ENCODE results near the gene CWC27.

CWC27 gene

DNA sequence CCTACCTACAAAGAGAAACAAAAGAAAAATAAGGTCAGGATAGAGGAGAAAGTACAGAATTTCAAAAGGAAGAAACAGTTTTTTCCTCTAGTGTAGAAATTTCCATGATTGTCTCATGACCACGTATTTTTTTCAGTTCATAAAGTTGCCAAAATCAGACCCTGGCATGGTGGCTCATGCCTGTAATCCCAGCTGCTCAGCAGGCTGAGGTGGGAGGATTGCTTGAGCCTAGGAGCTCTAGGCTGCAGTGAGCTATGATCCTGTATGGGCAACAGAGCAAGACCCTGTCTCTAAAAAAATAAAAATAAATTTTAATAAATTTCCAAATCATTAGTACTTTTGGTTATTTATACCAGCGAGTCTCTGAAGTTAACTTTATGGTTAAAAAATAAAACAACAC is 37.8 kb downstream of the CWC27 start:
- no peak overlapping the region for H2BK15ac ChIP-seq (ENCODE audit: low read depth, poor library complexity, severe bottlenecking)
- H3K23ac ChIP-seq (ENCODE audit: low read length in 2 of 2): no peak overlapping the region
- WGBS: 92% methylated on average over 1 of the region's 2 CpGs
- H2BK5ac ChIP-seq (ENCODE audit: low read depth, low read length, poor library complexity, severe bottlenecking): no peak overlapping the region
- H2AFZ ChIP-seq (ENCODE audit: low read depth, low read length): no peak overlapping the region
- no peak overlapping the region for H2BK12ac ChIP-seq (ENCODE audit: low read length in 2 of 2)
- no peak overlapping the region for H3K9ac ChIP-seq (ENCODE audit: low read length)
- H3K4me3 ChIP-seq (ENCODE audit: insufficient read depth in 1 of 2, low read depth in 1 of 2, low read length in 2 of 2): no peak overlapping the region
- no peak overlapping the region for H3K18ac ChIP-seq (ENCODE audit: low read depth in 1 of 2, low read length in 2 of 2)
- H2BK120ac ChIP-seq (ENCODE audit: low read depth, low read length): no peak overlapping the region
- H3K36me3 ChIP-seq (ENCODE audit: control insufficient read depth in 1 of 2, insufficient read depth in 2 of 2, low read depth in 1 of 2, low read length in 2 of 2): peaks cover 0 to 36% of the 10 kb centered on the region in 2 experiments
- no peaks in the 10 kb centered on the region for H3K27me3 ChIP-seq (ENCODE audit: control insufficient read depth in 1 of 2, insufficient read depth in 1 of 2, low read length in 2 of 2)
- no peak overlapping the region for H2AK5ac ChIP-seq (ENCODE audit: low read length, severe bottlenecking)
- no peak overlapping the region for H3K4ac ChIP-seq (ENCODE audit: low read depth in 1 of 2, low read length in 2 of 2)
- DNase-seq: no peak
- no peak overlapping the region for H4K91ac ChIP-seq (ENCODE audit: low read length)
- no peaks in the 10 kb centered on the region for H3K9me3 ChIP-seq (ENCODE audit: control insufficient read depth, low read length)
- no peaks in the 10 kb centered on the region for H3K4me1 ChIP-seq (ENCODE audit: control insufficient read depth, insufficient read depth, low read depth, low read length)
- H3K79me1 ChIP-seq (replicated peaks; ENCODE audit: low read length, poor library complexity, severe bottlenecking): no peaks in the 10 kb centered on the region
- no peak overlapping the region for H3K4me2 ChIP-seq (ENCODE audit: low read length, poor library complexity, severe bottlenecking)
- H3K27ac ChIP-seq (ENCODE audit: low read length, poor library complexity, severe bottlenecking): no peak overlapping the region
- H4K8ac ChIP-seq (ENCODE audit: low read length): no peak overlapping the region
- H3K14ac ChIP-seq (ENCODE audit: low read length in 2 of 2): no peak overlapping the region

- Histone ChIP-seq H2BK5ac (ENCODE audit: low read depth, low read length, poor library complexity, severe bottlenecking) (no peak overlapping the region), H3K4me3 (ENCODE audit: insufficient read depth in 1 of 2, low read depth in 1 of 2, low read length in 2 of 2) (no peak overlapping the region), H3K27ac (ENCODE audit: low read length, poor library complexity, severe bottlenecking) (no peak overlapping the region), H3K79me1 (replicated peaks; ENCODE audit: low read length, poor library complexity, severe bottlenecking) (no peaks in the 10 kb centered on the region), H3K9me3 (ENCODE audit: control insufficient read depth, low read length) (no peaks in the 10 kb centered on the region), H3K4me1 (ENCODE audit: control insufficient read depth, insufficient read depth, low read depth, low read length) (no peaks in the 10 kb centered on the region), H2AK5ac (ENCODE audit: low read length, severe bottlenecking) (no peak overlapping the region), H2BK12ac (ENCODE audit: low read length in 2 of 2) (no peak overlapping the region), H2BK120ac (ENCODE audit: low read depth, low read length) (no peak overlapping the region), H3K18ac (ENCODE audit: low read depth in 1 of 2, low read length in 2 of 2) (no peak overlapping the region), H4K8ac (ENCODE audit: low read length) (no peak overlapping the region), H2BK15ac (ENCODE audit: low read depth, poor library complexity, severe bottlenecking) (no peak overlapping the region), H3K14ac (ENCODE audit: low read length in 2 of 2) (no peak overlapping the region), H3K23ac (ENCODE audit: low read length in 2 of 2) (no peak overlapping the region), H4K91ac (ENCODE audit: low read length) (no peak overlapping the region), H3K9ac (ENCODE audit: low read length) (no peak overlapping the region), H3K4me2 (ENCODE audit: low read length, poor library complexity, severe bottlenecking) (no peak overlapping the region), H2AFZ (ENCODE audit: low read depth, low read length) (no peak overlapping the region), H3K4ac (ENCODE audit: low read depth in 1 of 2, low read length in 2 of 2) (no peak overlapping the region), H3K27me3 (ENCODE audit: control insufficient read depth in 1 of 2, insufficient read depth in 1 of 2, low read length in 2 of 2) (no peaks in the 10 kb centered on the region), H3K36me3 (ENCODE audit: control insufficient read depth in 1 of 2, insufficient read depth in 2 of 2, low read depth in 1 of 2, low read length in 2 of 2) (peaks cover 0 to 26% of the 10 kb centered on the region in 2 experiments)
- WGBS: 61% methylated on average over 5 of the region's 5 CpGs
- peak; percentile 41 for DNase-seq
Measured at GRCh38 chr5:64807520-64807919, 38.8 kb downstream of the CWC27 start.

DNA sequence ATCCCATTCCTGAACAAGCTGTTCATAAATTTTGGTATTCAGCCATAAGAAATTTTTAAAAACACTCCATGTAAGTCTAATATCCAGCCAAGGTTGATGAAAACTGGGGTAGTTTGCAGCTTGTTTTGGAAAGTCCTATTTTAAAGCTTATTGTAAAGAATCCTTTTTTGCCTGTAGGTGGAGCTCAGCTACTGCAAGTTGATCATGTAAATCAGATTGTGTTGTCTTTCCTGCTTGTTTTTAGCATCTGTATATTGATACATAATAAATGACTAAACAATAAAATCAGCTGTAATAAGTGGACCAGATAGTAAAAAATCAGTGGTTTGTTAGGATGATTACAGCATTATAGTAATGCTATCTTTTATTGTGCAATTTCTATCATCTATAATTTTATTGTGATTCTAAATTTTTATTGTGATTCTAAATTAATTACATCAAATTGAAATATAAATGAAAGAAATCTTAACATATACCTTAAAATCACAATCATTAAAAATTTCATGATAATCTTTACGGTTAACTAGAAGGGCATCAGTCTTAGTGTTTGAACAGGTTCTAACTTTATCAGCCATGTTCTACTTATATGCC is 42.4 kb downstream of the CWC27 start:
- Histone ChIP-seq H2BK120ac (ENCODE audit: low read depth, low read length) (no peak overlapping the region), H3K27ac (ENCODE audit: low read length, poor library complexity, severe bottlenecking) (no peak overlapping the region), H3K9me3 (ENCODE audit: control insufficient read depth, low read length) (no peaks in the 10 kb centered on the region), H3K9ac (ENCODE audit: low read length) (peak overlapping the region; percentile 56), H3K14ac (ENCODE audit: low read length in 2 of 2) (no peak overlapping the region), H2AFZ (ENCODE audit: low read depth, low read length) (no peak overlapping the region), H4K8ac (ENCODE audit: low read length) (no peak overlapping the region), H3K23ac (ENCODE audit: low read length in 2 of 2) (no peak overlapping the region), H4K91ac (ENCODE audit: low read length) (no peak overlapping the region), H3K4ac (ENCODE audit: low read depth in 1 of 2, low read length in 2 of 2) (no peak overlapping the region), H2BK12ac (ENCODE audit: low read length in 2 of 2) (no peak overlapping the region), H2AK5ac (ENCODE audit: low read length, severe bottlenecking) (no peak overlapping the region), H3K79me1 (replicated peaks; ENCODE audit: low read length, poor library complexity, severe bottlenecking) (no peaks in the 10 kb centered on the region), H3K36me3 (ENCODE audit: control insufficient read depth in 1 of 2, insufficient read depth in 2 of 2, low read depth in 1 of 2, low read length in 2 of 2) (peaks cover 0 to 16% of the 10 kb centered on the region in 2 experiments), H3K4me1 (ENCODE audit: control insufficient read depth, insufficient read depth, low read depth, low read length) (no peaks in the 10 kb centered on the region), H3K4me2 (ENCODE audit: low read length, poor library complexity, severe bottlenecking) (no peak overlapping the region), H3K4me3 (ENCODE audit: insufficient read depth in 1 of 2, low read depth in 1 of 2, low read length in 2 of 2) (no peak overlapping the region), H2BK5ac (ENCODE audit: low read depth, low read length, poor library complexity, severe bottlenecking) (no peak overlapping the region), H2BK15ac (ENCODE audit: low read depth, poor library complexity, severe bottlenecking) (no peak overlapping the region), H3K18ac (ENCODE audit: low read depth in 1 of 2, low read length in 2 of 2) (no peak overlapping the region), H3K27me3 (ENCODE audit: control insufficient read depth in 1 of 2, insufficient read depth in 1 of 2, low read length in 2 of 2) (no peaks in the 10 kb centered on the region)
- peak; percentile 71 for DNase-seq
- no CpG with 5 or more reads among the region's 1 CpG for WGBS

- Histone ChIP-seq H2AFZ (ENCODE audit: low read depth, low read length) (no peak overlapping the region), H3K27ac (ENCODE audit: low read length, poor library complexity, severe bottlenecking) (no peak overlapping the region), H2AK5ac (ENCODE audit: low read length, severe bottlenecking) (no peak overlapping the region), H2BK12ac (ENCODE audit: low read length in 2 of 2) (no peak overlapping the region), H3K4me2 (ENCODE audit: low read length, poor library complexity, severe bottlenecking) (no peak overlapping the region), H3K4ac (ENCODE audit: low read depth in 1 of 2, low read length in 2 of 2) (no peak overlapping the region), H4K8ac (ENCODE audit: low read length) (no peak overlapping the region), H2BK5ac (ENCODE audit: low read depth, low read length, poor library complexity, severe bottlenecking) (no peak overlapping the region), H3K14ac (ENCODE audit: low read length in 2 of 2) (no peak overlapping the region), H3K9me3 (ENCODE audit: control insufficient read depth, low read length) (no peaks in the 10 kb centered on the region), H3K9ac (ENCODE audit: low read length) (no peak overlapping the region), H3K4me1 (ENCODE audit: control insufficient read depth, insufficient read depth, low read depth, low read length) (no peaks in the 10 kb centered on the region), H2BK120ac (ENCODE audit: low read depth, low read length) (no peak overlapping the region), H3K23ac (ENCODE audit: low read length in 2 of 2) (no peak overlapping the region), H2BK15ac (ENCODE audit: low read depth, poor library complexity, severe bottlenecking) (no peak overlapping the region), H3K79me1 (replicated peaks; ENCODE audit: low read length, poor library complexity, severe bottlenecking) (no peaks in the 10 kb centered on the region), H3K4me3 (ENCODE audit: insufficient read depth in 1 of 2, low read depth in 1 of 2, low read length in 2 of 2) (no peak overlapping the region), H3K27me3 (ENCODE audit: control insufficient read depth in 1 of 2, insufficient read depth in 1 of 2, low read length in 2 of 2) (no peaks in the 10 kb centered on the region), H3K36me3 (ENCODE audit: control insufficient read depth in 1 of 2, insufficient read depth in 2 of 2, low read depth in 1 of 2, low read length in 2 of 2) (peaks cover 0 to 20% of the 10 kb centered on the region in 2 experiments), H4K91ac (ENCODE audit: low read length) (no peak overlapping the region), H3K18ac (ENCODE audit: low read depth in 1 of 2, low read length in 2 of 2) (no peak overlapping the region)
- no CpG with 5 or more reads among the region's 2 CpGs for WGBS
- DNase-seq: no peak
Measured at GRCh38 chr5:64814073-64814472, 45.3 kb downstream of the CWC27 start.

Data from mesenchymal stem cell (in vitro differentiated cells and primary cell).